Measurements from ENCODE around the gene INSRR. TPM values are rescaled to one million over a fixed set of nuclear protein-coding genes. Genes with fewer than 3 reads are reported as not detected.

INSRR gene
- polyA plus RNA-seq, 3 donors, result not detected

DNA sequence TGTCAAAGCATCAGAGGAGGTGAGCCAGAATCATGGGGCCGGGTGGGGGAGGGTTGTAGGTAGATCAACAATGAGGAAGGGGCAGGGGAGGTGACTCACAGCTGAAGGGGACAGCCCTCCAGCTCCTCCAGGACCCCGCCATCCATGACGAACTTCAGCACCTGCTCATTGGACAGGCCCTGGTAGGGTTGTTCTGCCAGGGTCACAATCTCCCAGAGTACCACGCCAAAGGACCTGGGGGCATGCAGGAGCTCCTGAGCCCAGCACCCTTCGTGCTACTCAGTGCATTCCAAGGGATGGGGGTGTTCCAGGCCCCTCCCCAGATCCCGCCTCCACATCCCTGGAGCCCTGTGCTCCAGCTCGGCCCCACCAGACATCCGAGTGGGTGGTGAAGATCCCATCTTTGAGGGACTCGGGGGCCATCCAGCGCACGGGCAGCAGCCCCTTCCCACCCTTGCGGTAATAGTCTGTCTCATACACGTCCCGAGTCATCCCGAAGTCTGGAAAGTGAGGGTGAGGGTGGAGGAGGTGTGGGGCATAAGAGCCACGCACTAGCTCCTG, 17.5 kb downstream of the INSRR start:
- Histone ChIP-seq H3K9me3 (replicated peaks in 1 of 2; ENCODE audit: control insufficient read depth in 1 of 2, insufficient read depth in 1 of 2, low read length in 2 of 2) (peaks cover 0 to 7% of the 10 kb centered on the region in 2 donors), H4K20me1 (ENCODE audit: insufficient read depth, low read length) (no peaks in the 10 kb centered on the region), H3K79me2 (ENCODE audit: insufficient read depth, low read length) (no peaks in the 10 kb centered on the region), H3K27ac (ENCODE audit: low read depth in 1 of 2, low read length in 2 of 2) (no peak overlapping the region), H3K4me1 (ENCODE audit: control insufficient read depth in 1 of 2, insufficient read depth in 2 of 2, low read length in 2 of 2) (peaks cover 2 to 4% of the 10 kb centered on the region in 2 donors), H3K36me3 (replicated peaks in 1 of 2; ENCODE audit: control insufficient read depth in 1 of 2, insufficient read depth in 2 of 2, low read length in 2 of 2) (no peaks in the 10 kb centered on the region), H3K9ac (ENCODE audit: insufficient read depth, low read length, poor library complexity, severe bottlenecking) (no peak overlapping the region), H3K4me2 (replicated peaks; ENCODE audit: extremely low read depth, low read length, poor library complexity, severe bottlenecking) (no peak overlapping the region), H3K4me3 (replicated peaks in 1 of 3; ENCODE audit: low read depth in 2 of 3, low read length in 3 of 3) (no peak overlapping the region), H2AFZ (ENCODE audit: insufficient read depth, low read depth, low read length, poor library complexity, severe bottlenecking) (no peak overlapping the region), H3K27me3 (ENCODE audit: control insufficient read depth in 2 of 2, insufficient read depth in 2 of 2, low read length in 2 of 2) (peaks cover 21 to 38% of the 10 kb centered on the region in 2 donors)
- TF ChIP-seq, protein P1, sequence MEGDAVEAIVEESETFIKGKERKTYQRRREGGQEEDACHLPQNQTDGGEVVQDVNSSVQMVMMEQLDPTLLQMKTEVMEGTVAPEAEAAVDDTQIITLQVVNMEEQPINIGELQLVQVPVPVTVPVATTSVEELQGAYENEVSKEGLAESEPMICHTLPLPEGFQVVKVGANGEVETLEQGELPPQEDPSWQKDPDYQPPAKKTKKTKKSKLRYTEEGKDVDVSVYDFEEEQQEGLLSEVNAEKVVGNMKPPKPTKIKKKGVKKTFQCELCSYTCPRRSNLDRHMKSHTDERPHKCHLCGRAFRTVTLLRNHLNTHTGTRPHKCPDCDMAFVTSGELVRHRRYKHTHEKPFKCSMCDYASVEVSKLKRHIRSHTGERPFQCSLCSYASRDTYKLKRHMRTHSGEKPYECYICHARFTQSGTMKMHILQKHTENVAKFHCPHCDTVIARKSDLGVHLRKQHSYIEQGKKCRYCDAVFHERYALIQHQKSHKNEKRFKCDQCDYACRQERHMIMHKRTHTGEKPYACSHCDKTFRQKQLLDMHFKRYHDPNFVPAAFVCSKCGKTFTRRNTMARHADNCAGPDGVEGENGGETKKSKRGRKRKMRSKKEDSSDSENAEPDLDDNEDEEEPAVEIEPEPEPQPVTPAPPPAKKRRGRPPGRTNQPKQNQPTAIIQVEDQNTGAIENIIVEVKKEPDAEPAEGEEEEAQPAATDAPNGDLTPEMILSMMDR (IDR thresholded peaks at IDR 0.05), result no peak
- Mint-ChIP-seq H3K4me3 (no peak overlapping the region), H3K4me1 (peaks cover 6% of the 10 kb centered on the region), H3K27ac (no peak overlapping the region), H3K36me3 (peaks cover 0 to 1% of the 10 kb centered on the region in 2 donors), H3K27me3 (ENCODE audit: low read depth in 3 of 3) (peaks cover 36 to 67% (median 45%) of the 10 kb centered on the region in 3 donors), H3K9me3 (peaks cover 0 to 8% (median 2%) of the 10 kb centered on the region in 7 donors)
- 56% methylated on average over 3 of the region's 16 CpGs for WGBS (ENCODE audit: insufficient coverage)
- intact Hi-C loops (cut with micrococcal nuclease), result no loop called here
- DNase-seq, result no peak

DNA sequence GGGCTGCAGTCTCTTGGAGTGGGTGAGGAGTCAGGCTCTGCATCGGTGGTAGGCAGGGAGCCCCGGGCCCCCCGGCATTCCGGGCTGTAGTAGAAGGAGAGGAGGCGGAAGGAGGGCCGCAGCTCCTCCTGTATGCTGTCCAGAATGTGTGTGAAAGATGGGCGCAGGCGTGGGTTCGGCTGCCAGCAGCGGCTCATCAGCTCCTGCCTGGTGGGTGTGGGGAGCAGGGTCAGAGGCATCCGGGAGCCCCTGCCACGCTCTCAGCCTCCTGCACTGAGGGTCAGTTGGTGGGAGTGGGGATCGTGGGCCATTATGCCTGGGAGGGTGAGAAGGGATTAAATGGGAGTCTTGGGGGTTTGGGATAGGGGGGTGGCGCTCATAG, 18.0 kb downstream of the INSRR start:
- Histone ChIP-seq H3K36me3 (replicated peaks in 1 of 2; ENCODE audit: control insufficient read depth in 1 of 2, insufficient read depth in 2 of 2, low read length in 2 of 2) (no peaks in the 10 kb centered on the region), H3K79me2 (ENCODE audit: insufficient read depth, low read length) (no peaks in the 10 kb centered on the region), H3K27me3 (ENCODE audit: control insufficient read depth in 2 of 2, insufficient read depth in 2 of 2, low read length in 2 of 2) (peaks cover 16 to 36% of the 10 kb centered on the region in 2 donors), H3K9me3 (replicated peaks in 1 of 2; ENCODE audit: control insufficient read depth in 1 of 2, insufficient read depth in 1 of 2, low read length in 2 of 2) (peaks cover 0 to 4% of the 10 kb centered on the region in 2 donors), H2AFZ (ENCODE audit: insufficient read depth, low read depth, low read length, poor library complexity, severe bottlenecking) (no peak overlapping the region), H3K4me2 (replicated peaks; ENCODE audit: extremely low read depth, low read length, poor library complexity, severe bottlenecking) (no peak overlapping the region), H4K20me1 (ENCODE audit: insufficient read depth, low read length) (no peaks in the 10 kb centered on the region), H3K9ac (ENCODE audit: insufficient read depth, low read length, poor library complexity, severe bottlenecking) (no peak overlapping the region), H3K4me1 (ENCODE audit: control insufficient read depth in 1 of 2, insufficient read depth in 2 of 2, low read length in 2 of 2) (peaks cover 2 to 4% of the 10 kb centered on the region in 2 donors), H3K27ac (ENCODE audit: low read depth in 1 of 2, low read length in 2 of 2) (no peak overlapping the region), H3K4me3 (replicated peaks in 1 of 3; ENCODE audit: low read depth in 2 of 3, low read length in 3 of 3) (no peak overlapping the region)
- peaks cover 0 to 1% of the 10 kb centered on the region in 2 donors for H3K36me3 Mint-ChIP-seq
- H3K27me3 Mint-ChIP-seq (ENCODE audit: low read depth in 3 of 3), result peaks cover 34 to 67% (median 44%) of the 10 kb centered on the region in 3 donors
- no peak overlapping the region for H3K4me3 Mint-ChIP-seq
- DNase-seq, result no peak
- peaks cover 0 to 8% (median 2%) of the 10 kb centered on the region in 7 donors for H3K9me3 Mint-ChIP-seq
- H3K4me1 Mint-ChIP-seq, result peaks cover 6% of the 10 kb centered on the region
- TF ChIP-seq, protein P1 (IDR thresholded peaks at IDR 0.05), result no peak
- intact Hi-C loops (cut with micrococcal nuclease), result no loop called here
- no peak overlapping the region for H3K27ac Mint-ChIP-seq
- WGBS (ENCODE audit: insufficient coverage), result 82% methylated on average over 12 of the region's 14 CpGs

All from CD14-positive monocyte (primary cell).